Measurements from ENCODE around the gene RBM7.

DNA sequence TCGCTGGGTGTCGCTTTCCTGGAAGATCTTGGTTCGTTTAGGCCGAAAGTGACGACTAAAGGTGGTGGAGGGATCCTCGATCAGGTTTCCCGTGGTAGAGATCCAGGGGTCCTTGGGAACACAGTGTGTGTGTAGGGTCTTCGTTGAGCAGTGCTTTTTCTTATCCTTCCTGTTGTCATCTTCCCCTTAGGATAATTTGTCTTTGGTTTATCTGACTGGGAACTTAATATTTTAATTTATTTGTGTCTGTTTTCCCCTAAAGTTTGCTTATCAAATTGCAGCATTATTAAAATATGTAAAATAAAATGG lies 403 bp downstream of the RBM7 start:
- TF ChIP-seq, protein P1, sequence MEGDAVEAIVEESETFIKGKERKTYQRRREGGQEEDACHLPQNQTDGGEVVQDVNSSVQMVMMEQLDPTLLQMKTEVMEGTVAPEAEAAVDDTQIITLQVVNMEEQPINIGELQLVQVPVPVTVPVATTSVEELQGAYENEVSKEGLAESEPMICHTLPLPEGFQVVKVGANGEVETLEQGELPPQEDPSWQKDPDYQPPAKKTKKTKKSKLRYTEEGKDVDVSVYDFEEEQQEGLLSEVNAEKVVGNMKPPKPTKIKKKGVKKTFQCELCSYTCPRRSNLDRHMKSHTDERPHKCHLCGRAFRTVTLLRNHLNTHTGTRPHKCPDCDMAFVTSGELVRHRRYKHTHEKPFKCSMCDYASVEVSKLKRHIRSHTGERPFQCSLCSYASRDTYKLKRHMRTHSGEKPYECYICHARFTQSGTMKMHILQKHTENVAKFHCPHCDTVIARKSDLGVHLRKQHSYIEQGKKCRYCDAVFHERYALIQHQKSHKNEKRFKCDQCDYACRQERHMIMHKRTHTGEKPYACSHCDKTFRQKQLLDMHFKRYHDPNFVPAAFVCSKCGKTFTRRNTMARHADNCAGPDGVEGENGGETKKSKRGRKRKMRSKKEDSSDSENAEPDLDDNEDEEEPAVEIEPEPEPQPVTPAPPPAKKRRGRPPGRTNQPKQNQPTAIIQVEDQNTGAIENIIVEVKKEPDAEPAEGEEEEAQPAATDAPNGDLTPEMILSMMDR (IDR thresholded peaks at IDR 0.05; ENCODE audit: low read depth, low read length), result no peak; the same call in 1 of the 2 replicates
- no peak for TF ChIP-seq EZH2phosphoT487 (IDR thresholded peaks at IDR 0.05; ENCODE audit: low read depth)

Data from OCI-LY3 (cell line).